A549 (cell line): ENCODE data around the gene VSTM2B. TPM values are rescaled to one million over a fixed set of nuclear protein-coding genes. Genes with fewer than 3 reads are reported as not detected.

Experiments used
- ATAC-seq, 2 experiments: fragments of 200-7000 bp in 1 of 2; fragments of >200 bp in 1 of 2; cut with Nextera tagmentation in 1 of 2; cut with Tn5 transposase in 1 of 2; 3 replicates each; pipeline versions ENCODE4 v1.8.0 to v1.9.1; 2018 to 2020; ENCODE audit warnings: mild to moderate bottlenecking in 1 of 2, moderate library complexity in 1 of 2
- CTCF ChIA-PET: fragments of 300-600 bp; sonication (Branson Sonifier 250); formaldehyde crosslinking; extraction: SDS; loops from one replicate; lab custom pipeline; 2021; ENCODE audit warnings: antibody characterized with exemption, inconsistent platforms; lab: Yijun Ruan, JAX
- POLR2A ChIA-PET: fragments of 350-600 bp; formaldehyde crosslinking; extraction: SDS; loops from one replicate; lab custom pipeline; 2021; ENCODE audit warnings: antibody characterized with exemption, inconsistent platforms; lab: Yijun Ruan, JAX
- DNase-seq, 2 experiments: peaks; one replicate each; pipeline versions ENCODE4 v3.0.0 to v3.0.0-alpha.2; 2011 to 2016; ENCODE audit warnings: low read depth in 1 of 2, low spot score in 1 of 2
- FAIRE-seq: peaks from 2 replicates; lab custom pipeline; 2011; peaks lifted over from hg19 to GRCh38; lab: Jason Lieb, UNC
- H3K27ac ChIP-seq, 2 experiments: fragments of >200 bp; sonication (Bioruptor Twin); formaldehyde crosslinking; 3 replicates each; pipeline ENCODE4 v1.5.1; 2016 to 2017
- H3K4me1 ChIP-seq: fragments of >200 bp; sonication (Bioruptor Twin); formaldehyde crosslinking; 3 replicates; pipeline ENCODE4 v1.6.1; 2016
- H3K4me2 ChIP-seq: fragments of >200 bp; sonication (Bioruptor Twin); formaldehyde crosslinking; 3 replicates; pipeline ENCODE4 v1.6.1; 2016
- H3K4me3 ChIP-seq: fragments of >200 bp; sonication (Bioruptor Twin); formaldehyde crosslinking; 3 replicates; pipeline ENCODE4 v1.5.1; 2016
- H3K9me3 ChIP-seq: fragments of >200 bp; sonication (Bioruptor Twin); formaldehyde crosslinking; 3 replicates; pipeline ENCODE4 v1.6.1; 2016
- CHD4 ChIP-seq: fragments of 200-600 bp; sonication (generic); IDR thresholded peaks from 2 replicates; pipeline ENCODE4 v1.6.1; 2016; ENCODE audit warnings: antibody characterized with exemption, mild to moderate bottlenecking, borderline replicate concordance
- EHF ChIP-seq: fragments of 250-450 bp; sonication (Bioruptor Pico); IDR thresholded peaks from 2 replicates; pipeline ENCODE4 v1.5.0; 2020; ENCODE audit warnings: mild to moderate bottlenecking
- EHMT2 ChIP-seq: fragments of 200-600 bp; sonication (generic); IDR thresholded peaks from 2 replicates; pipeline ENCODE4 v1.6.1; 2016; ENCODE audit warnings: antibody characterized with exemption, low read depth, mild to moderate bottlenecking, moderate library complexity
- ELK1 ChIP-seq: fragments of 150-350 bp; IDR thresholded peaks from 2 replicates; pipeline ENCODE4 v1.6.1; 2014; ENCODE audit warnings: low read depth, mild to moderate bottlenecking, low read length
- ESRRA ChIP-seq: fragments of 150-350 bp; IDR thresholded peaks from 2 replicates; pipeline ENCODE4 v1.6.1; 2014; ENCODE audit warnings: mild to moderate bottlenecking, low read length, borderline replicate concordance
- FOSB ChIP-seq: fragments of 250-450 bp; sonication (Bioruptor Pico); IDR thresholded peaks from 2 replicates; pipeline ENCODE4 v1.5.0; 2020; ENCODE audit warnings: mild to moderate bottlenecking, moderate library complexity
- FOXS1 ChIP-seq: fragments of 250-450 bp; sonication (Bioruptor Pico); IDR thresholded peaks from 2 replicates; pipeline ENCODE4 v1.5.0; 2020; ENCODE audit warnings: mild to moderate bottlenecking, moderate library complexity
- GATA3 ChIP-seq: IDR thresholded peaks from 2 replicates; pipeline ENCODE4 v1.6.1; 2012; ENCODE audit warnings: borderline replicate concordance
- HEYL ChIP-seq: fragments of 250-450 bp; sonication (Bioruptor Pico); IDR thresholded peaks from 2 replicates; pipeline ENCODE4 v1.8.0; 2021; ENCODE audit warnings: mild to moderate bottlenecking, moderate library complexity
- HOXA7 ChIP-seq: fragments of 250-450 bp; sonication (Bioruptor Pico); IDR thresholded peaks from 2 replicates; pipeline ENCODE4 v1.5.0; 2020; ENCODE audit warnings: mild to moderate bottlenecking, moderate library complexity
- HOXB13 ChIP-seq: fragments of 250-450 bp; sonication (Bioruptor Pico); IDR thresholded peaks from 2 replicates; pipeline ENCODE4 v1.5.0; 2020; ENCODE audit warnings: low read depth, mild to moderate bottlenecking, moderate library complexity
- KDM1A ChIP-seq: fragments of 200-600 bp; sonication (generic); IDR thresholded peaks from 2 replicates; pipeline ENCODE4 v1.6.1; 2016; ENCODE audit warnings: low read depth, mild to moderate bottlenecking
- MAX ChIP-seq: IDR thresholded peaks from 2 replicates; pipeline ENCODE4 v1.6.1; 2012
- MAZ ChIP-seq: fragments of 150-350 bp; IDR thresholded peaks from 2 replicates; pipeline ENCODE4 v1.6.1; 2014; ENCODE audit warnings: antibody characterized with exemption, low read depth, low read length, borderline replicate concordance
- NFE2L2 ChIP-seq: fragments of 150-350 bp; conservative IDR thresholded peaks from 2 replicates; pipeline ENCODE4 v1.6.1; 2014; ENCODE audit warnings: low read length
- NPAS2 ChIP-seq: fragments of 250-450 bp; sonication (Bioruptor Pico); IDR thresholded peaks from 2 replicates; pipeline ENCODE4 v1.8.0; 2022; ENCODE audit warnings: mild to moderate bottlenecking, moderate library complexity, borderline replicate concordance
- NR3C1 ChIP-seq: fragments of >200 bp; sonication (Bioruptor Twin); formaldehyde crosslinking; IDR thresholded peaks from 3 replicates; pipeline ENCODE4 v1.6.1; 2017
- SMC3 ChIP-seq: fragments of >200 bp; sonication (Bioruptor Twin); formaldehyde crosslinking; IDR thresholded peaks from 3 replicates; pipeline ENCODE4 v1.6.1; 2018; ENCODE audit warnings: inconsistent platforms
- USF2 ChIP-seq: fragments of 450-650 bp; IDR thresholded peaks from 2 replicates; pipeline ENCODE4 v1.6.1; 2014; ENCODE audit warnings: antibody characterized with exemption
- ZNF302 ChIP-seq: fragments of 250-450 bp; sonication (Bioruptor Pico); IDR thresholded peaks from 2 replicates; pipeline ENCODE4 v1.9.0; 2021; ENCODE audit warnings: inconsistent platforms, mild to moderate bottlenecking, moderate library complexity
- WGBS: methylation state at CpG from one replicate; pipeline ENCODE4 v1.1.6; 2017; ENCODE audit errors: missing lambda C conversion rate; 5-methylcytosine and 5-hydroxymethylcytosine counted together
- polyA plus RNA-seq, 4 experiments: library from polyadenylated mRNA; depleted of rRNA in 3 of 4; stranded (reverse); fragments of >200 nt; fragmentation: RNase III in 1 of 4; extraction: RNeasy Plus Mini Kit Qiagen cat#74134 plus additional on column Dnase treatment in 1 of 4; gene quantifications; 2 replicates in 3 of 4; 3 replicates in 1 of 4; pipeline ENCODE4 v1.2.3, GENCODE V29; 2011 to 2017
- TF ChIP-seq, protein P1 (sequence below): IDR thresholded peaks from 2 replicates; pipeline ENCODE4 v1.6.1; 2012
- TF ChIP-seq, protein P2 (sequence below): IDR thresholded peaks from 2 replicates; pipeline ENCODE4 v1.6.1; 2012; ENCODE audit warnings: low read depth, borderline replicate concordance
- TF ChIP-seq, protein P3 (sequence below): fragments of 250-450 bp; sonication (Bioruptor Pico); IDR thresholded peaks from 2 replicates; pipeline ENCODE4 v1.5.0; 2021; ENCODE audit warnings: mild to moderate bottlenecking, moderate library complexity, borderline replicate concordance

The VSTM2B gene
- polyA plus RNA-seq, 2 of the 4 experiments (the other 2 are of a cell fraction), result not detected

DNA sequence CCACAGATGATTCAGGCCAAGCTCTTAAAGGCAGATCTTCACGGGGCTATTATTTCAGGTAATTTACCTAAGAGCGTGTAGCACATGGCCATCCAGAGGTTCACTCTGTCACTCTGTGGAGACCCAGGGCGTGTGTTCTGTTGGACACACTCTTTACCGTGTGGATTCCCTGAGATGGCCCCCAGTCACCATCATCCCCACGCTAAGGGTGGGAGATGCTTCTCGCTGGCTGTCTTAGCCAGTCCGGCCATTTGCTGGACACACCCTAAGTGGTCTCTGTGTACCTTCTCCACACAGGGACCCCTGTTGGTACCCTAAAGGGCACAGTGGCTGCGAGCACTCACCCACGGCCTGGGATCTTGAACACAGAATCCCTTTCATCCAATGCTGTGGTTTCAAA, 86.3 kb downstream of the VSTM2B start:
- H3K4me3 ChIP-seq, result no peak overlapping the region
- ChIA-PET POLR2A (interaction anchor here (3.9 kb wide), 1 partner anchor 103 kb away, joined by 60 read pairs; the partner anchor contains the start of gene C19orf12), CTCF (interaction anchor here (0.7 to 10.4 kb wide), 23 partner anchors 13 to 260 kb away, joined by 3 to 490 read pairs (median 14); partner anchors contain the start of genes C19orf12 and PLEKHF1)
- peaks cover 3% of the 10 kb centered on the region; the same call in 1 of the 3 replicates for H3K4me1 ChIP-seq
- FAIRE-seq, result no peak
- no peak for ATAC-seq
- H3K27ac ChIP-seq, result no peak overlapping the region
- WGBS, result 89% methylated on average over 9 of the region's 9 CpGs
- no peak overlapping the region for H3K4me2 ChIP-seq
- DNase-seq, result no peak
- no peak for TF ChIP-seq NR3C1
- TF ChIP-seq MAX, result no peak
- TF ChIP-seq, protein P1, sequence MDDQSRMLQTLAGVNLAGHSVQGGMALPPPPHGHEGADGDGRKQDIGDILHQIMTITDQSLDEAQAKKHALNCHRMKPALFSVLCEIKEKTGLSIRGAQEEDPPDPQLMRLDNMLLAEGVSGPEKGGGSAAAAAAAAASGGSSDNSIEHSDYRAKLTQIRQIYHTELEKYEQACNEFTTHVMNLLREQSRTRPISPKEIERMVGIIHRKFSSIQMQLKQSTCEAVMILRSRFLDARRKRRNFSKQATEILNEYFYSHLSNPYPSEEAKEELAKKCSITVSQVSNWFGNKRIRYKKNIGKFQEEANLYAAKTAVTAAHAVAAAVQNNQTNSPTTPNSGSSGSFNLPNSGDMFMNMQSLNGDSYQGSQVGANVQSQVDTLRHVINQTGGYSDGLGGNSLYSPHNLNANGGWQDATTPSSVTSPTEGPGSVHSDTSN, result no peak
- TF ChIP-seq ELK1, result no peak
- no peak for TF ChIP-seq KDM1A
- TF ChIP-seq HOXB13, result no peak
- TF ChIP-seq CHD4, result no peak
- TF ChIP-seq ZNF302 (CRISPR knock-in tag), result no peak
- no peak for TF ChIP-seq SMC3
- TF ChIP-seq EHF, result no peak
- no peak for TF ChIP-seq GATA3
- TF ChIP-seq, all 56 proteins: peak for 0
- no peaks in the 10 kb centered on the region for H3K9me3 ChIP-seq

GRCh38 chr19:29612801-29613595, 87.2 kb downstream of the VSTM2B start:
- H3K4me3 ChIP-seq, result no peak overlapping the region
- no peaks in the 10 kb centered on the region for H3K9me3 ChIP-seq
- 90% methylated on average over 21 of the region's 21 CpGs for WGBS
- TF ChIP-seq FOXS1 (CRISPR knock-in tag), result no peak
- no peak for TF ChIP-seq USF2
- no peak for TF ChIP-seq EHF
- no peak for TF ChIP-seq EHMT2
- TF ChIP-seq MAZ, result no peak
- TF ChIP-seq, protein P2, sequence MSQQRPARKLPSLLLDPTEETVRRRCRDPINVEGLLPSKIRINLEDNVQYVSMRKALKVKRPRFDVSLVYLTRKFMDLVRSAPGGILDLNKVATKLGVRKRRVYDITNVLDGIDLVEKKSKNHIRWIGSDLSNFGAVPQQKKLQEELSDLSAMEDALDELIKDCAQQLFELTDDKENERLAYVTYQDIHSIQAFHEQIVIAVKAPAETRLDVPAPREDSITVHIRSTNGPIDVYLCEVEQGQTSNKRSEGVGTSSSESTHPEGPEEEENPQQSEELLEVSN, result no peak
- TF ChIP-seq, protein P3, sequence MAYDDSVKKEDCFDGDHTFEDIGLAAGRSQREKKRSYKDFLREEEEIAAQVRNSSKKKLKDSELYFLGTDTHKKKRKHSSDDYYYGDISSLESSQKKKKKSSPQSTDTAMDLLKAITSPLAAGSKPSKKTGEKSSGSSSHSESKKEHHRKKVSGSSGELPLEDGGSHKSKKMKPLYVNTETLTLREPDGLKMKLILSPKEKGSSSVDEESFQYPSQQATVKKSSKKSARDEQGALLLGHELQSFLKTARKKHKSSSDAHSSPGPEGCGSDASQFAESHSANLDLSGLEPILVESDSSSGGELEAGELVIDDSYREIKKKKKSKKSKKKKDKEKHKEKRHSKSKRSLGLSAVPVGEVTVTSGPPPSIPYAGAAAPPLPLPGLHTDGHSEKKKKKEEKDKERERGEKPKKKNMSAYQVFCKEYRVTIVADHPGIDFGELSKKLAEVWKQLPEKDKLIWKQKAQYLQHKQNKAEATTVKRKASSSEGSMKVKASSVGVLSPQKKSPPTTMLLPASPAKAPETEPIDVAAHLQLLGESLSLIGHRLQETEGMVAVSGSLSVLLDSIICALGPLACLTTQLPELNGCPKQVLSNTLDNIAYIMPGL (CRISPR knock-in tag), result no peak
- TF ChIP-seq NFE2L2, result no peak
- no peak for TF ChIP-seq HEYL (CRISPR knock-in tag)
- no peak for TF ChIP-seq KDM1A
- TF ChIP-seq ESRRA, result no peak
- no peak for TF ChIP-seq NPAS2
- TF ChIP-seq FOSB (CRISPR knock-in tag), result no peak
- TF ChIP-seq HOXA7 (CRISPR knock-in tag), result no peak
- ChIA-PET CTCF (interaction anchor here (1.2 to 10.4 kb wide), 10 partner anchors 12 to 147 kb away, joined by 3 to 490 read pairs (median 60); partner anchors contain the start of genes C19orf12 and PLEKHF1), POLR2A (no interaction called here)
- H3K4me1 ChIP-seq, result no peaks in the 10 kb centered on the region
- no peak overlapping the region for H3K27ac ChIP-seq
- no peak for FAIRE-seq
- ATAC-seq, result no peak
- DNase-seq, result no peak
- no peak overlapping the region for H3K4me2 ChIP-seq
